ENCODE results near the gene SORL1.
A peak's percentile ranks its signal among the peaks of the same experiment; 100 is the strongest.

The SORL1 gene

DNA sequence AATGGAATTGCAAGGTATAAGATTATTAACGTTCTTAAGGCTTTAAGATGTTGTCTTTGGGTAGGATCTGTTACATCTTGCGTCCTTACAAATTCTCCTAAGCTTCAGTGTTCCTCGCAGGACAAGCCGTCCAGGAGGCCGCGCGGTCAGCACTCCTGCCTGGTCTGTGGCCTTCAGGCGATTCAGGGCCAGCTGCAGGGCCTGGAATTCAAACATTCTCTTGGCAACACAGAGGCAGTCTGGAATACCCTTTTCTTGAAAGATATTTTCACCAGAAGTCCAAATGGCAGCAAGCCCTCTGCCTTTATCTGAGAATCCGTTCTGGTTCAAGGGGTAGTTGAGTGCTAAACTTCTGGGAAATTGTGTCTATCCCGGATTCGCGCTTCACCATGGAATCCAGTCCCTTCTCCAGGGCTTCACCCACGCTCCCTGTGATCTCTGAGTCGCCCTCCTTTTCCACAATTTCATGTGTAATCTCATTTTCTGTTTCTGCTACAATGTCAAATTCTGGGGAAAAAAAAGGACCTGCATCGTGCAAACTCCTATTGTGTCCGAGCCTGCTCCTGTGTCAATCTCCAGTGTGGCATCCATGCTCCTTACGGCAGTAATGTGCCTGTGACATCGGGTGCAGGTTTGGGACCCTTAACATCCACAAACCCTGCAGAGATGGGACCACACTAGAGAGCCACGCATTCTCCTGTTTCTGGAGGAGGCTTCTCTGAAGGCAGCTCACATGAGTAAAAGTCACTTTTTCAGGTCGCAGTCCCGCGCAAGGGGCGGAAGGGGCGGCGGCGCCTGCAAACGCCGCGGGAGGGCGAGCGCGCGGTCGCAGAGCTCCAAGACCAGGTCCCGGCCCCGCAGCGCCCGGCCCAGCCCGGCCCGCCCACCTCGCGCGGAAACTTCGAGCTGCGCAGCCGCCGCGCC lies 25.4 kb upstream of the SORL1 start:
- DNase-seq: peak; percentile 32

DNA sequence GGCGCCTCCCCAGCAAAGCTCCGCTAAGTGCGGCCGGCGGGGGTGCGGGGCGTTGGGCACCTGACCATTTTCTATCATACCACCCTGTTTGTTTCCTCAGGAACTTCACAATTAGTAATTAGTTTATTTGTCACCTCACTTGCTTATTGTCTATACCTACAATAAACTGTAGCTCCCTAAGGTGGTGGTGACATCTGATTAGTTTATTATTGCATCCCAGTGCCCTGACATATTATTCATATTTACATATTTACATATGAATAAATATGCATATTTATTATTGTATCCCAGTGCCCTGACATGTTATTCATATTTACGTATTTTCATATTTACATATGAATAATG lies 24.7 kb upstream of the SORL1 start:
- DNase-seq: no peak

GRCh38 chr11:121429556-121429955 lies 22.6 kb upstream of the SORL1 start:
- no peak for DNase-seq

DNA sequence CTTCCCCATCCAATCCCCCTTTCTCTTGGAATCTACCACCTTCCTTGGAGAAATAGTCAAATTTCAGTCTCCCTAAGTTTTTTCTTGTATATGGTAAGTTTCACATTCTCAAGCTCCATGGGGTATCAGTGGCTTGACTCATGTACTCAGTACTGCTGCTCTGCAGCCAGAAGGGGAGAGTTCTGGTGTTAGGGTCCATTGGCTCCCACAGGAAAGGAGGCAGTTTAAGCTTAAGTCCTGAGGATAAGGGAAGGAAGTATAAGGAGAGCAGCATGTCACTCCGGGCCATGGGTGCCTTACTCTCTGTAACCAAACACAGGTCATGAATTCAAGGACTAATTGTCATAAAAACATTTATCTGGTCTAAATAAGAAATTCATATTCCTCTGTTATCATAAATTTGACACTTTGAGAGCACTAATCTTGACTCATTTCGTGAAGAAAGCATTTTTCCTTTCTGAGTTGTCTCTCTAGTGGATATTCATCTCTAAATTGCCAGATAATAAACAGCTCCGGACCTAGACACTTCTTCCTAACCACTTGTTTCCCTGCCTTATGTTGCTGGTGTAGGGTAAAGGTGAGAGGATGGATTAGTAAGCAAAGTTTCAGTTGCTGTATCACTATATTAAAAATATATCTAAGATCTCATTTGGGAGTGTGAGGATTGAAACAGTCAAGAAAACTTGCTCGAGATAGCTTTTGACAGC lies 20.1 kb upstream of the SORL1 start:
- DNase-seq: peak; percentile 84

DNA sequence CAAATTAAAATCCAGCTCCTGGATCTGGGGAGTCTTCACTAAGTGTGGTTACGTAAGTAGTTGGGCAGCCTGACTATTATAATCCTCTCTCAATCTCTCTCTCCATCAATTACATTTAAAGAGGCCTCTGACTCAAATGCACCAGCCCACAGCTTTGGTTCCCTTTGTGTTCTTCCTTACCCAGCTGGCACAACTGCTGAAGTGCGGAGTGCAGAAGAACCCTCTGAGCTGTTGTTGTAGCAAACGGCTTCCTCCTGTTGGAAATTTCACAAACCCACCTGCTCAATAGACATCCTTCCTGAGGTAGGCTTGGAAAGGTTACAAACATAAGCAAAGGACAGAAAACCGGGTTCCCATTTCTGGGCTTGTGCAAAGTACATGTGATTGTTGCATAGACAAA lies 17.0 kb upstream of the SORL1 start:
- no peak for DNase-seq

DNA sequence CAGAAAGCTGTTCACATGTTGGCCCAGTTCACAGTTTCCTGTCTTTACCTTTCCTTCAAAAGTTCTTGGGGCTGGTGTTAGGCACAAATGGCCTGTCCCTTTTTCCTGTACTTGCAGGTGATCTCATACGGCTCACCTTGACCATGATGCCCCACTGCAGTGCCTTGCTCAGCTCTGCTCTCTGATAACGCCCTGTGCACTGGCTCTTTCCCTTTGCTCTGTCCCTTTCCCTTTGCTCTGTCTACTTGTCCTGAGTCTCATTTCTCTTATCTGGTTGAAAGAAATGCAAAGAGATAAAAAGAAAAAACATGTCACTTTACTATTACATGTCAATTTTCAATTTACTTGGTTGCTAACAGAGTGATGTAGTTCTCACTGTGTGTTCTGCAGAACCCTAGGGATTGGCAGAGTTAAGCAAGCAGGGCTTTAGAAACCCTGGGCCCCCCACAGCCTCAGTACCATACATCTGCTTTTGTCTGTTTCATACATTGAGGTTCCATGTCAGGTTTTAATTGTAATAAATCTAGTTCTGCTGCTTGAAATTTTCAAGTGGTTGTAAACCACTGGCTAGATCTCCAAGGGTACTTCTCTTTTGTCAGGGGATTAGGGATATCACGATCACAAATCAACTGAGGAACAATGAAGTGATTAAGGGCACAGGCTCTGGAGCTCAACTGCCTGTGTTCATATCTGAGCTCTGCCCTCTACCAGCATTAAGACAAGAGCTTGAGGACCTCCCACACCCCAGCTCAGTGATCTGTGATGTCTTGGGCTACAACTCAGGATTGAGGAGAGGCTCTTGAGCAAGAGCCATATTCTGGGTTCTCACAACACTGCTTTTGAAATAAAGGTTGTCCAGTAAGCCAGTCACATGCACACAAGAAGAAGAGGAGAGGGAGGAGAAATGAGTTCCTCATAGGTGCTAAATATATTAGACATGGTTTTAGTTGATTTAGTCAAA lies 16.3 kb upstream of the SORL1 start:
- DNase-seq: no peak

- DNase-seq: no peak
These were observed 15.0 kb upstream of the SORL1 start for GRCh38 chr11:121437018-121437685.

GRCh38 chr11:121437686-121438078 lies 14.4 kb upstream of the SORL1 start:
- no peak for DNase-seq

DNA sequence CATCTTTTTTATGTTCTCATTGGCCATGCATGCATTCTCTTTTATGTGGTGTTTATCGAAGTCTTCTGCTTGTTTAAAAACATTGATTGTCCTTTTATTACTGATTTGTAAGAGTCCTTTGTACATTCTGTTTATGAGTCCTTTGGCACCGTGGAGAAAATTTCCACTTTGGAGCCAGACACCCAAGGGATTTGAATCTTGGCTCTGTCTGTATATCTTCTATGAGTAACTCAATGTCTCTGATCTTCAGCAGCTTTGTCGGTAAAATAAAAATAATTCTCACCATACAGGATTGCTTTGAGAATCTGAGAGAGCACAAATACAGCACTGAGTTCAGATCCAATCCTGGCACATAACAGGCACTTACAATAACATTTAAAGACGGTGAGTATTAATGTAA lies 12.8 kb upstream of the SORL1 start:
- DNase-seq: no peak

DNA sequence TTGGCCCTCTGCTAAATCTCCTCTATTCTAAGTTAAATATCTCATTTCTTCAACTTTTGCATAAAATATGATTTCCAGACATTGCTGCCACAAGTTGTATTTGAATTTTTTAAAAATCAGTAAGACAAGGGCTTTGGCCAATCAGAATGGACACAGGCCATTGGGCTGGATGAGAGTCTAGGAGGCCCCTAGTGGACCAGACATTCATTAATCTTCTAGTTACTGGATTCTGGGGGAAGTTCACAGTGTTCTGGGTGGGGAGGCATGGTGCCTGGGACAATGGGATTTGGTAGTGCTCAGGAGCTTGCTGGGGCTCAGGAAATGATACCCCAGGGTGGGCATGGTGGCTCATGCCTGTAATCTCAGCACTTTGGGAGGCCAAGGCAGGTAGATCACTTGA lies 12.4 kb upstream of the SORL1 start:
- no peak for DNase-seq

GRCh38 chr11:121441521-121441920 lies 10.6 kb upstream of the SORL1 start:
- DNase-seq: no peak

GRCh38 chr11:121443688-121444275 lies 8.3 kb upstream of the SORL1 start:
- DNase-seq: no peak

GRCh38 chr11:121444526-121444925 lies 7.6 kb upstream of the SORL1 start:
- DNase-seq: no peak

- DNase-seq: no peak
These were observed 6.9 kb upstream of the SORL1 start for GRCh38 chr11:121445071-121445768.

DNA sequence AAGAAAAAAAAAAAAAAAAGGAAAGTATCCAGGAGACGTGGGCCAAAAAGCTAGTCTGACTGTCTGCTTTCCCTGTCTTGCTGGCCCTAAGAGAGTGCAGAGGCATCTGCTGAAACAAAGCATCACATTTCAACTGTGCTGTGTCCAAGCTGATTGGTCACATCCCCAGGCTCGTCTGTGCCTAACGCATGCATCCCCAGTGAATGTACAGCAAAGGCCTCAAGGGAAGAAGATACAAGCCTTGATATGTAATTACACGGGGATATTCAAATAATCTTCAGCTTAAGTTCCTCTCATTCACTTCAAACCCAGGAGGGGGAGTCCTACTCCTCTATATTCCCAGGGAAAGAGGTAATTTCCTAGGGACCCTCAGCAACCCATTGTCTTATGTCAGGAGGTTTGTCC lies 5.4 kb upstream of the SORL1 start:
- DNase-seq: no peak

DNA sequence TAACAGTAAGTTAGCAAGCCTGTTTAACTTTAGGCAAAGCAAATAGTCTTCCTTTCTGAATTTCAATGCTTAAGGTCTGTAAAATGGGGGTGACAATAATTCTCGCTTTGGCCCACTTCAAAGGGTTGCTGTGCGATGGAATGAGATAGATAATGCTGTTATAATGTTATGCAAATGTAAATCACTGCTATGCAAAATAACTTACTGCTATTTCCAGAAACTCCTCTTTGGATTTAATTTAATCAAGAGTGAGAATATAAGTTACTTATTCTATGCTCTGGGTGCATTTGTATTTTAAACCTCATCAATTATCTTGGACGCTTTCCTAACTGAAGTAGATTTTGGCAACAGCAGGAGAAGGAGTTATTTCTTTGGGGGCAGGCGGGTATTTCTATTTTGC lies 4.1 kb upstream of the SORL1 start:
- DNase-seq: no peak

- DNase-seq: no peak
These were observed 3.6 kb upstream of the SORL1 start for GRCh38 chr11:121448431-121448941.

- DNase-seq: no peak
These were observed 3.0 kb upstream of the SORL1 start for GRCh38 chr11:121449123-121449522.

GRCh38 chr11:121449626-121450025 lies 2.5 kb upstream of the SORL1 start:
- DNase-seq: no peak

DNA sequence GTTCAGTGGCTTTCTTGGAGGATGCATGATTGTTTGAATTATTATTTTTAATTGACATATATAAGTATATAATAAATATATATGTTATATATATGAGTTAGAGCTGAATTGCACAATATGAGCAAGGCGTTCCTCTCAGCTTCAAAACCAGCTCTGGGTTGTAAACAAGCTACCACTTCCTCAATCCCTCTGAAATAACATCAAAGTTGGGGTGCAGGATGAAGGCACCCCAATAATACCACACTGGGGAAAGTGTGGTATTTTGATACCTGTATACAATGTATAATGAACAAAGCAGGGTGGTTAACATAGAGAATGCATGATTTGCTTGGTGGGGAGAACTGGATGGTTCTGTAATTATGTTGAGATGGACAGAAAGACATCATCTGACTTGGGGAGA lies 1.7 kb upstream of the SORL1 start:
- no peak for DNase-seq

Data from activated CD4-positive, alpha-beta T cell treated with anti-CD3 and anti-CD28 coated beads, Interleukin-2, amount 50 U/mL, for 16 hours (primary cell).